ENCODE data around the gene GPER1. TPM values are rescaled to one million over a fixed set of nuclear protein-coding genes. Genes with fewer than 3 reads are reported as not detected.

Gene GPER1
- total RNA-seq, 1 experiment from 2014 or later: 2.9 TPM

DNA sequence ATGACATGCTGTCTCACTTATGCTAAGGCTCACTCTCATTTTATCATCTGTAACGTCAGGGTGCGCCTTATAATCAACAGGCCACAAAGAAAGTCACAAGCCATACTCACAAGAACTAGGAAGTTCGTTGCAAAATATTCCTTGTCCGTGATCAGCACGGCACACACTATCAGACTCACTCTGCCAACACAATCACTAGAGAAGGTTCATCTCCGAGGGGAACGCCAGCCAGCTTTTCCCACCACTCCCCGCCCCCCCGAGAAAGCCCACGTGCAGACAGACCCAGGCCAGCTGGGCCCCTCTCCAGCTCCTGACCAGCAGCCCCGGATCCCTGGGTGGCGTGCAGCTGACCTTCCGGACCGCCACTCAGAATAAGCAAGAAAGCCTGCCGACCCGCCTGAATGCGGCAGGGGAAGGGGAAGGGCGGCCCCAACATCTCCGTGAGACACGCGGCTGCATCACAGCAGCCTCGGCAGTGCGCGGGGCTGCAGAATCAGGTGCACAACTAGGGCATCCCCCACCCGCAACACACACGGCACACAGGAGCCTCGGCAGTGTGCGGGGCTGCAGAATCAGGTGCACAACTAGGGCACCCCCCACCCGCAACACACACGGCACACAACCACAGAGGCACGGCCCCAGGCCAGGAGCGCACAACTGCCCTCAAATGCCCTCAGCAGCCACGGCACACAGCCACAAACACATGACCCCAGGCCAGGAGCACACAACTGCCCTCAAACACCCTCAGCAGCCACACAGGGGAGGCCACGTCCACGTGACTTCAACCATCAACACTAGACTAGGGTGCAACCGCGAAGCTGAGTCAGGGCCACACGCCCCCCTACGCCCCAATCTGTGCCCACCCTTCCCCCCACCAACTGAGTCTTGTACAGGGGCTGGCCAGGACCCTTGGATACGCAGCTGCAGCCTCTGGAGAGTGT lies 46.1 kb upstream of the GPER1 start:
- ChIA-PET CTCF (no interaction called here), POLR2A (no interaction called here)
- Histone ChIP-seq H3K4me1 (ENCODE audit: control insufficient read depth, insufficient read depth, low read length) (peaks cover 38% of the 10 kb centered on the region), H3K27me3 (ENCODE audit: control insufficient read depth, insufficient read depth, low read length) (no peaks in the 10 kb centered on the region), H3K4me3 (ENCODE audit: low read depth in 2 of 2, low read length in 2 of 2) (no peak overlapping the region), H3K36me3 (ENCODE audit: control insufficient read depth, insufficient read depth, low read length) (no peaks in the 10 kb centered on the region), H3K27ac (ENCODE audit: low read length) (no peak overlapping the region), H3K9me3 (ENCODE audit: control insufficient read depth, insufficient read depth, low read depth, low read length) (no peaks in the 10 kb centered on the region)
- intact Hi-C loops (cut with micrococcal nuclease; ENCODE audit: unreplicated experiment) (no loop called here), in situ Hi-C loops (cut with HindIII; ENCODE audit: low pct_unique_long_range_greater_than_20kb, low sequenced_read_pairs) (no loop called here)
- no peak for TF ChIP-seq SIN3A (IDR thresholded peaks at IDR 0.05; ENCODE audit: borderline replicate concordance, insufficient read depth, low read depth, low read length)
- no peak for TF ChIP-seq TCF7L2 (IDR thresholded peaks at IDR 0.05; ENCODE audit: low read depth, low read length)
- TF ChIP-seq POLR2AphosphoS5 (IDR thresholded peaks at IDR 0.05; ENCODE audit: low read depth, low read length): no peak
- TF ChIP-seq, protein P1, sequence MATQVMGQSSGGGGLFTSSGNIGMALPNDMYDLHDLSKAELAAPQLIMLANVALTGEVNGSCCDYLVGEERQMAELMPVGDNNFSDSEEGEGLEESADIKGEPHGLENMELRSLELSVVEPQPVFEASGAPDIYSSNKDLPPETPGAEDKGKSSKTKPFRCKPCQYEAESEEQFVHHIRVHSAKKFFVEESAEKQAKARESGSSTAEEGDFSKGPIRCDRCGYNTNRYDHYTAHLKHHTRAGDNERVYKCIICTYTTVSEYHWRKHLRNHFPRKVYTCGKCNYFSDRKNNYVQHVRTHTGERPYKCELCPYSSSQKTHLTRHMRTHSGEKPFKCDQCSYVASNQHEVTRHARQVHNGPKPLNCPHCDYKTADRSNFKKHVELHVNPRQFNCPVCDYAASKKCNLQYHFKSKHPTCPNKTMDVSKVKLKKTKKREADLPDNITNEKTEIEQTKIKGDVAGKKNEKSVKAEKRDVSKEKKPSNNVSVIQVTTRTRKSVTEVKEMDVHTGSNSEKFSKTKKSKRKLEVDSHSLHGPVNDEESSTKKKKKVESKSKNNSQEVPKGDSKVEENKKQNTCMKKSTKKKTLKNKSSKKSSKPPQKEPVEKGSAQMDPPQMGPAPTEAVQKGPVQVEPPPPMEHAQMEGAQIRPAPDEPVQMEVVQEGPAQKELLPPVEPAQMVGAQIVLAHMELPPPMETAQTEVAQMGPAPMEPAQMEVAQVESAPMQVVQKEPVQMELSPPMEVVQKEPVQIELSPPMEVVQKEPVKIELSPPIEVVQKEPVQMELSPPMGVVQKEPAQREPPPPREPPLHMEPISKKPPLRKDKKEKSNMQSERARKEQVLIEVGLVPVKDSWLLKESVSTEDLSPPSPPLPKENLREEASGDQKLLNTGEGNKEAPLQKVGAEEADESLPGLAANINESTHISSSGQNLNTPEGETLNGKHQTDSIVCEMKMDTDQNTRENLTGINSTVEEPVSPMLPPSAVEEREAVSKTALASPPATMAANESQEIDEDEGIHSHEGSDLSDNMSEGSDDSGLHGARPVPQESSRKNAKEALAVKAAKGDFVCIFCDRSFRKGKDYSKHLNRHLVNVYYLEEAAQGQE (IDR thresholded peaks at IDR 0.05; ENCODE audit: insufficient read depth in 1 of 2, low read depth in 2 of 2, low read length in 1 of 2): no peak
- TF ChIP-seq, protein P2, sequence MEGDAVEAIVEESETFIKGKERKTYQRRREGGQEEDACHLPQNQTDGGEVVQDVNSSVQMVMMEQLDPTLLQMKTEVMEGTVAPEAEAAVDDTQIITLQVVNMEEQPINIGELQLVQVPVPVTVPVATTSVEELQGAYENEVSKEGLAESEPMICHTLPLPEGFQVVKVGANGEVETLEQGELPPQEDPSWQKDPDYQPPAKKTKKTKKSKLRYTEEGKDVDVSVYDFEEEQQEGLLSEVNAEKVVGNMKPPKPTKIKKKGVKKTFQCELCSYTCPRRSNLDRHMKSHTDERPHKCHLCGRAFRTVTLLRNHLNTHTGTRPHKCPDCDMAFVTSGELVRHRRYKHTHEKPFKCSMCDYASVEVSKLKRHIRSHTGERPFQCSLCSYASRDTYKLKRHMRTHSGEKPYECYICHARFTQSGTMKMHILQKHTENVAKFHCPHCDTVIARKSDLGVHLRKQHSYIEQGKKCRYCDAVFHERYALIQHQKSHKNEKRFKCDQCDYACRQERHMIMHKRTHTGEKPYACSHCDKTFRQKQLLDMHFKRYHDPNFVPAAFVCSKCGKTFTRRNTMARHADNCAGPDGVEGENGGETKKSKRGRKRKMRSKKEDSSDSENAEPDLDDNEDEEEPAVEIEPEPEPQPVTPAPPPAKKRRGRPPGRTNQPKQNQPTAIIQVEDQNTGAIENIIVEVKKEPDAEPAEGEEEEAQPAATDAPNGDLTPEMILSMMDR (IDR thresholded peaks at IDR 0.05): no peak
- BruUV-seq (replicated peaks): no TSS peak
- DNase-seq (ENCODE audit: low read depth, low spot score) (no peak), ATAC-seq (no peak)

DNA sequence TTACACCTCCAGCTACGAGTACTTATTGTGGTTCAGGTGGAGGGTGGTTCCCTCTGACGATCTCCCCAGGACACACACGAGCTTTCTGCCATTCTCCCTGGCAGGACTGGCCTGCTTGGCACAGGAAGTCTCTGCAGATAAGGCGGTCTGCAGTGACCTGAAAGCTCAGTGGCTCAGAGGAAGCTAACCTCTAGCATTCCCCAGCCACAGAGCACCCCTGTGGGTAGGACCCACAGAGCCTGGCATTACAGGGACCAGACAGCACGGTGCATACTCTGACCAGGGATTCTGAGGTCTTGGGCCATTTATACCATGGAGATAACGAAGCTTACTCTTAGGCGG lies 45.5 kb upstream of the GPER1 start:
- no peak for TF ChIP-seq SIN3A (IDR thresholded peaks at IDR 0.05; ENCODE audit: borderline replicate concordance, insufficient read depth, low read depth, low read length)
- no peak for TF ChIP-seq POLR2AphosphoS5 (IDR thresholded peaks at IDR 0.05; ENCODE audit: low read depth, low read length)
- TF ChIP-seq, protein P1 (IDR thresholded peaks at IDR 0.05; ENCODE audit: insufficient read depth in 1 of 2, low read depth in 2 of 2, low read length in 1 of 2): no peak
- TF ChIP-seq, protein P2 (IDR thresholded peaks at IDR 0.05): no peak
- TF ChIP-seq TCF7L2 (IDR thresholded peaks at IDR 0.05; ENCODE audit: low read depth, low read length): no peak
- H3K4me3 ChIP-seq (ENCODE audit: low read depth in 2 of 2, low read length in 2 of 2): no peak overlapping the region
- DNase-seq (ENCODE audit: low read depth, low spot score): no peak
- ATAC-seq: no peak
- H3K4me1 ChIP-seq (ENCODE audit: control insufficient read depth, insufficient read depth, low read length): peaks cover 44% of the 10 kb centered on the region
- intact Hi-C loops (cut with micrococcal nuclease; ENCODE audit: unreplicated experiment) (no loop called here), in situ Hi-C loops (cut with HindIII; ENCODE audit: low pct_unique_long_range_greater_than_20kb, low sequenced_read_pairs) (no loop called here)
- H3K27ac ChIP-seq (ENCODE audit: low read length): no peak overlapping the region
- ChIA-PET POLR2A (no interaction called here), CTCF (no interaction called here)
- H3K27me3 ChIP-seq (ENCODE audit: control insufficient read depth, insufficient read depth, low read length): no peaks in the 10 kb centered on the region
- no TSS peak for BruUV-seq (replicated peaks)
- no peaks in the 10 kb centered on the region for H3K9me3 ChIP-seq (ENCODE audit: control insufficient read depth, insufficient read depth, low read depth, low read length)
- no peaks in the 10 kb centered on the region for H3K36me3 ChIP-seq (ENCODE audit: control insufficient read depth, insufficient read depth, low read length)

Data from Panc1 (cell line).